RKO (cell line): ENCODE measurements around the gene TSPAN1.
A peak's percentile ranks its signal among the peaks of the same experiment; 100 is the strongest.

Source experiments
- DNase-seq: peaks from one replicate; pipeline ENCODE4 v3.0.0-alpha.2; 2016; ENCODE audit warnings: low spot score

The TSPAN1 gene

DNA sequence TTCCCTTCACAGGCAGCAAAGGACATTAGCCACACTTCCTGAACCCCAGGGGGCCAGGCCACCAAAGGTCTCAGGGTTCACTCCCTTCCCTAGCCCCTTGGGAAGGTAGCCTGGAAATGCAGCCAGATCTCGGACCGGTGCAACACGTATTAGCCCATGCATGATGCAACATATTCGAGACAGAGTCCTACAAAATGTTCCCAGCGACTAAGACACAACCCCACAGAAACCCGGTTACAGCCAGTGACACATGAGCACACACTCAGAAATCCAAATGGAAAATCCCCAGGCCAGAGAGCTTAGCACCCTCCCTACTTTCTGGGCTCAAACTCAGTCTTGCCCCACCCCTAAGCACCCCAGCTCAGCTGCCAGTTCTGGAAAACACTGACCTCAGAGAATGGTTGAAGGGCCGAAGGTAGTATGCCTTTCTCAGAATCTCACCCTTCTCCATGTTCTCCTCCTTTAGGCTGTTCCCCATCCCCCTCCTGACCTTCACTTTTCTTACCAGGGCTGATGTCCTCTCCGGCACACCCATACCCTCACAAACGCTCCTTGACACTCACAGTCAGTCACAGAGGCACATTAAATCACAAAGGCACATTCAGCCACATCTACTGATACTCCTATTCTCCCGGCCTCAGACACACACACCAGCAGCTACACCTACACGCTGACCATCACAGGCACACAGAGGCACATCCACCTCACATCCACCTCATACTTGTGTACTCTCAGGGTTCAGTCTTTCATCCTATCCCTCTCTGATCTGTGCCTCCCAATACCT is at the start of gene TSPAN1:
Gene TSPAN1, plus strand, starts transcription at position 640 of the 784 bp plus-strand sequence. CDS start 6,021 bp downstream, outside the sequence.
- no peak for DNase-seq

DNA sequence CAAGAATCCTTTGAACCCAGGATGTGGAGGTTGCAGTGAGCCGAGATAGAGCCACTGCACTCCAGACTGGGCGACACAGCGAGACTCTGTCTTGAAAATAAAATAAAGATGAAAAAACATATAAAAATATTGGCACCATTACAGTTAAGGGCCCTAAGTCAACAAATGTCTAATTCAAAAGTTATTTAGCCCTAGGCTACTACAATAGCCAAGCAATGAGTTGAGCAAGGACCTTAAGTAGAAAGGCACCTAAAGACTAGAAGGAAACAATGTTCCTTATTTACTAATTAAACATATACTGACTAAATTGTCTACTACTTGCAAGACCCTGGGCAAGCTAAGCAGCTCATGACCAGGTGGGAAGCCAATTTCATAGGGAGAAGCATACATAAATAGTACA is 46.5 kb upstream of the TSPAN1 start:
- DNase-seq = no peak

GRCh38 chr1:46130121-46130520 is 44.8 kb upstream of the TSPAN1 start:
- peak; percentile 31 for DNase-seq

DNA sequence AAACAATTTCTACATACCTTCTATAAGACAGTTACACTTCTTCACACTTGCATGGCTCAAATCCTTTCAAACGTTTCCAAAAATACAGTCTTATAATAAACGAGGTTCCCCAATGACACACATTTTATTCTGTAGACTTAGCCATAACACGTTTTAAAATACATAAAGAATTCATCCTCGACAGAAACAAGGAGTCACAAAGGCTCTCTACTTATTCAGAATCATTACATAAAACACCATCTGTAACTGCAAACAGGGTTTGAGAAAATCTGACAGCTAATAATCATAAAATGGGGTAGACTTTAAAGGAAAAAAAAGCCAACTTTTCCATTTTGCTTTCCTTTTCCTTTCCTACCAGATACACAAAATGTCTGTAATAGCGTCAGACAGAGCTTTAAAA is 44.3 kb upstream of the TSPAN1 start:
- DNase-seq = peak; percentile 38

DNA sequence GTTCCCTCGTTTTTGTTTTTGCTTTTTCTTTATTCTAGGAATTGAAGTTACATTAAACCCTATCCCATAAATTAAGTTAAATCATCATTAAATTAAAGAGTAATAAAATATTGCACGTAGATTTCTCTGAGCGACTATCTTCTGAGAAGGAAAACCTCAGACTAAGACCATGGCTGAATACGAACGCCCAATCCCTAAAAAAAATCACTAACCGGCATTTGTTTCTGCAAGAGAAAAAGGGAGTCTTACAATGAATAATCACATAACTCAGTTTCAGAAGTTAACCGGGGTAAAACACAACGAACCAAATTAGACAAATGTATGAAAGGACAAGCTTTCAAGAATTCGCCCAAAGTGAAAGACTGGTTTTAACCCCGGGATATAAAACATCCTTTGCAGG is 43.8 kb upstream of the TSPAN1 start:
- peak; percentile 49 for DNase-seq

DNA sequence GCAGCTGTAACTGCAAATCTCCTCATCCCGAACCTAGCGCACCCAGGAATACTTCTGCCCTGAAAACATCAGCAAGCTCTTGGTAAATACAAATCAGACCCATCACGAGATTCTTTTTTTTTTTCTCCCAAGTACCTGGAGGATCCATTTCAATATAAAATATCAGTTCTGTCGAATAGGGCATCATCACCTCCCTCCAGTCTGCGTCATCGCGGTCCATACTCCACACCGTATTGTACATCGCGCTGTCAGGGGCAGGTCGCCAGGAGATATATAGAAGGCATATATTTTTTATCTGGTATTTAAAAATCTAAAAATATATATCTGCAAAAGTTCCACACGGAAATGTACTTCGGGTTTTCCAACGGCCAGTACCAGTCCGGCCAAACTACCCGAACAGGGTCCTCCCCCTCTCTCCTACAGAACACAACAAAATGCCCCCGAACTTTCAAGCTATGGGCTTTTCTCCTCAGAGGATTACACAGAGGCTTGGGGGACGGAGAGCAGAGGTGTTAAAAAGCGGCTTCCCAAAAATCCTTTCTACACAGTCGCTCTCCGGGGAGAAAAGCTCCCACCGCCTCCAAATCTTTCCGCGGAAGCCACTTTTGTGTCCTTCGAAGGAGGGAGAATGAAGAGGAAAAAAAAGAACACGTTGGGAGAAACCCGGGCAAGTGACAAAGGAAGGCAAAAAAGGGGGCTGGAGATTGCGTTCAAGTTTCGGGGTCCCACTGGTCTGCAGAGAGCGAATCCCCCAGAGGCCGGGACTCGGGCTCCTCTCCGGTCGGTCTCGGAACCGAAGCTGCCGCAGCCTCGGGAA is 43.0 kb upstream of the TSPAN1 start:
- DNase-seq = peak; percentile 78

GRCh38 chr1:46132529-46133180 is 42.2 kb upstream of the TSPAN1 start, which contains the start of gene PIK3R3:
Gene PIK3R3, minus strand, starts transcription at chr1:46132629. Its CDS starts 677 bp downstream, at chr1:46131952.
- peak; percentile 98 for DNase-seq

DNA sequence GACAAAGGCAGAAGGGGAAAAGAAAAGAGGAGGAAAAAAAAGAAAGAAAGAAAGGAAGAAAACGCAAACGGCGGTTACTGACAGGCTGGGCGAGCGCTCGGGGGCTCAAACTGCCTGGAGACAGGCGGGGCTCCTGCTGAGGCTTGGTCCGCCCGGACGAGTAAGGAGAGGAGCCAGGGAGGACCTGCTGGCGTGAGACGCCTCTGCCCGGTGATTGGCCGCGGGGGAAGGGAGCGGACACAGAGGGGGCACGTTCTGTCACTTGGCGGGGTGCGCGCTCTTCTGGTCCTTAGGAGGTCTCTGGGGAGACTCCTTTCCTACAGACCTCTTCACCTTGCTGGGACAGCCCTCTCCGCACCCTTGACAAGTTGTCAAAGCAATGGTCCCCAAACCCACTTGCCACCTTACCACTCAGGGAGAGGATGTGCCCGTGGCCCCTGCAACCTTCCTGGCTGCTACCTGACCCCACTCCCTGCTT is 41.7 kb upstream of the TSPAN1 start:
- DNase-seq = no peak

GRCh38 chr1:46133781-46134350 is 41.0 kb upstream of the TSPAN1 start:
- DNase-seq = no peak

- peak; percentile 73 for DNase-seq
Observed at GRCh38 chr1:46134660-46135331, 40.1 kb upstream of the TSPAN1 start.

DNA sequence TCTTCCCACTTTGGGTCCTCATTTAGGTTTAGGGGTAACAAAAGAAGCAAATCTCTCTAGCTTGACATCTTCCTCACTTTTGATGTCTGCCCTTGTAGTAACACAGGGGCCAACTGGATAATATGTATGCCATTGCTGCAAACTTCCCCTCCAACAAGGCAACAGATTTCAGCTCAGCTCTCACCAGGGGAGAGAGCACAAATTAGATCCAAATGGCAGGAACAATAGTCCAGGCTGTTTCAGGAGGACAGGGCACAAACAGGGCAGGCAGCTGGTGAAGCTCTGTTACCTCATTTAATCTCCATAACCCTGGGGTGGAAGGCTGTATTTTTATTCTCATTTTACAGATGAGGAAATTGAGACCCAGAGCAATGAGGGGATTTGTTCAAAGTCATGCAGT is 38.2 kb upstream of the TSPAN1 start:
- no peak for DNase-seq

- no peak for DNase-seq
Observed at GRCh38 chr1:46137916-46138315, 37.0 kb upstream of the TSPAN1 start.

- no peak for DNase-seq
Observed at GRCh38 chr1:46148318-46148717, 26.6 kb upstream of the TSPAN1 start.

- no peak for DNase-seq
Observed at GRCh38 chr1:46150085-46150484, 24.8 kb upstream of the TSPAN1 start.

DNA sequence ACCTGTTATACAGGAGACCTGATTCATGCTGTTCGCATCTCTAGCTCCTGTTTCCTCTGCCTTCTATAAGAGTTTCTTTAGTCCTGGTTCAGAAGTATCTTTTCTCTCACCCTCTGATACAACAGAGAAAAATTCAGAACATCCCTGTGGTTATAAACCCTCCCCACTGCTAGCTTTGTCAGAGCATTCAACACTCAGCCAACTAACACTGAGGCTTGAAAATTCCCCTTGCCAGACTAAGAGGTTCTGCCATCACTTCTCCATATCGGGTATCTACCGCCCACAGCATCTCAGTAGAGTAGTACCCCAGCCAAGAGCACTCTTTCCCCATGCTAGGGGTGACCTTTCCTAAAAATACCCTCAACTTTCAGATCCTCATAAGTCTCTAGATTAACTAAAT is 22.9 kb upstream of the TSPAN1 start:
- no peak for DNase-seq

DNA sequence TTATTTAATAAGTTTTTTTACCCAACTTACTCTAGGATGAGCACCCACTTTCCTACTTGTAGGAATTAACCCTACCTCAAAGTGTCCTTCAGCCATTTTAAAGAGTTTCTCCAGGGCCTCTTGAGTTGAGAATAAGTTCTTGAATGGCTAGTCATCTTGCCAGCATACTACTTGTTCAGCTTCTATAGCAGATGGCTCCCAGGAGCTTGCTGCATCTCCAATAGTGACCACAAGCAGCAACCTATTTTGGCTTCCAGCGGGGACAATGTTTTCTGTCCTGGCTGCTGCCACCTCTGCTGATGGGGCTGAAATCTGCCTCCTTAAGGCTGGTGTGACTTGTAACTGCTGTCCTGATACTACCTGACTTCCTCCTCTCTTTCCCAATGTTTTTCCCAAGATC is 21.7 kb upstream of the TSPAN1 start:
- DNase-seq = no peak

- DNase-seq = no peak
Observed at GRCh38 chr1:46153732-46154131, 21.2 kb upstream of the TSPAN1 start.

DNA sequence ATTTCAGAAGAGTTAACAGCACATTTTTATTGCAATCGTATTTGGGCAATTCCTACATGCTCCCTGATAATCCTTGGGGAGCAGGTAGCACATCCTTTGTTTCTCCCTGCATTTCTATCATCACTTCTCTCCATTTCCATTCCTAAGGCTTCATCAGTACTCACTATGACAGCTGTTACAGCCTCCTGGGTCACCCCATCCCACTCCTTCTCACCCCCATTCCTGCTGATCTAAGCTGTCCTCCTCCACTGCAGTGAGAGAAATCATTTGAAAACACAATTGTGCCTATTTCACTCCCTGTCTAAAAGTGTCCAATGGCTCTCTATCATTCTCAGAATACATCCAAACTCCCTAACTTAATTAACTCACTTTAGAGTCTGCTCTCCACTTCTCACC is 17.0 kb upstream of the TSPAN1 start:
- DNase-seq = no peak

GRCh38 chr1:46158312-46159281 is 16.3 kb upstream of the TSPAN1 start:
- DNase-seq = no peak

- DNase-seq = no peak
Observed at GRCh38 chr1:46159516-46159915, 15.4 kb upstream of the TSPAN1 start.
